Right lobe of liver (tissue), 4 donors: ENCODE data around the gene UXS1.

Experiments used
- POLR2A ChIP-seq: fragments of 450-650 bp; IDR thresholded peaks from one replicate; pipeline ENCODE4 v1.6.1; 2017; ENCODE audit warnings: antibody characterized with exemption, mild to moderate bottlenecking
- TF ChIP-seq, protein P1 (sequence below), 4 donors: fragments of 200-600 bp in 3 of 4; fragments of 450-650 bp in 1 of 4; IDR thresholded peaks; one replicate each; pipeline versions ENCODE4 v1.5.1 to v1.8.0; 2016 to 2022; ENCODE audit warnings: antibody characterized with exemption in 4 of 4, mild to moderate bottlenecking in 2 of 4
- donor health status: DM: no; HTN: no; CAD: no.
- donor health status: DM: no; HTN: no; CAD: no.
- donor health status: DM: no; HTN: yes; CAD: no.

DNA sequence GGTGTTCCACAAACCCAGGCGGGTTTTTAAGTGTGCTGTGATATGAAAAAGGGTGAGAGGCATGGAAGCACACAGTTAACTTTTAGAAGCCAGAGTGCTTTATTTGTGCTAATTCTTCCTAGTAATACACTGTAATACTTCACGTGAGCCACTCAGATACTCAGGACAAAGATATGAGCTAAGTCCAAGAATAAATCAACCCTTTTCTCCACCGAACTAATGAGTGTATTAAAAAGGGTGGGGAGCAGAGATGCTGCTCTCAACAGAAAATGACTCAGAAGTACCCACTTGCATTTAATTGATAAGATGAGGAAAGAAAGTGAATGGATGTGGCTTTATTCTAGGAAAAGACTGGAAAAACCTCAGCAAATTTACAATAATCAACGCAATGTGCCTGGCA lies 79.9 kb downstream of the UXS1 start:
- TF ChIP-seq, protein P1, sequence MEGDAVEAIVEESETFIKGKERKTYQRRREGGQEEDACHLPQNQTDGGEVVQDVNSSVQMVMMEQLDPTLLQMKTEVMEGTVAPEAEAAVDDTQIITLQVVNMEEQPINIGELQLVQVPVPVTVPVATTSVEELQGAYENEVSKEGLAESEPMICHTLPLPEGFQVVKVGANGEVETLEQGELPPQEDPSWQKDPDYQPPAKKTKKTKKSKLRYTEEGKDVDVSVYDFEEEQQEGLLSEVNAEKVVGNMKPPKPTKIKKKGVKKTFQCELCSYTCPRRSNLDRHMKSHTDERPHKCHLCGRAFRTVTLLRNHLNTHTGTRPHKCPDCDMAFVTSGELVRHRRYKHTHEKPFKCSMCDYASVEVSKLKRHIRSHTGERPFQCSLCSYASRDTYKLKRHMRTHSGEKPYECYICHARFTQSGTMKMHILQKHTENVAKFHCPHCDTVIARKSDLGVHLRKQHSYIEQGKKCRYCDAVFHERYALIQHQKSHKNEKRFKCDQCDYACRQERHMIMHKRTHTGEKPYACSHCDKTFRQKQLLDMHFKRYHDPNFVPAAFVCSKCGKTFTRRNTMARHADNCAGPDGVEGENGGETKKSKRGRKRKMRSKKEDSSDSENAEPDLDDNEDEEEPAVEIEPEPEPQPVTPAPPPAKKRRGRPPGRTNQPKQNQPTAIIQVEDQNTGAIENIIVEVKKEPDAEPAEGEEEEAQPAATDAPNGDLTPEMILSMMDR (IDR thresholded peaks at IDR 0.05), result no peak
- no peak for TF ChIP-seq POLR2A
